ENCODE measurements around the gene NOL7.

GRCh38 chr6:13649393-13649792 lies 34.3 kb downstream of the NOL7 start:
- no peak for TF ChIP-seq CTCF (conservative IDR thresholded peaks at IDR 0.05 in 1 of 2, IDR thresholded peaks at IDR 0.05 in 1 of 2; ENCODE audit: extremely low read depth in 1 of 2, insufficient read depth in 1 of 2, low read depth in 1 of 2, low read length in 2 of 2)
- TF ChIP-seq EZH2 (IDR thresholded peaks at IDR 0.05; ENCODE audit: borderline replicate concordance, low read length) = no peak
